Fibroblast of lung (primary cell): Measurements from ENCODE around the gene DHDDS.

Experiments used
- EZH2 ChIP-seq: IDR thresholded peaks from 2 replicates; pipeline ENCODE4 v1.5.1; 2012; ENCODE audit warnings: low read length, control low read depth, mild to moderate bottlenecking; ENCODE audit errors: missing control alignments
- TF ChIP-seq, protein P1 (sequence below), 2 donors: IDR thresholded peaks in 1 of 2; conservative IDR thresholded peaks in 1 of 2; 1 replicate in 1 of 2; 2 replicates in 1 of 2; pipeline ENCODE4 v1.5.1; 2011 to 2012; ENCODE audit warnings: low read length in 2 of 2, control low read depth in 1 of 2, inconsistent platforms in 1 of 2, low read depth in 1 of 2, mild to moderate bottlenecking in 1 of 2

DNA sequence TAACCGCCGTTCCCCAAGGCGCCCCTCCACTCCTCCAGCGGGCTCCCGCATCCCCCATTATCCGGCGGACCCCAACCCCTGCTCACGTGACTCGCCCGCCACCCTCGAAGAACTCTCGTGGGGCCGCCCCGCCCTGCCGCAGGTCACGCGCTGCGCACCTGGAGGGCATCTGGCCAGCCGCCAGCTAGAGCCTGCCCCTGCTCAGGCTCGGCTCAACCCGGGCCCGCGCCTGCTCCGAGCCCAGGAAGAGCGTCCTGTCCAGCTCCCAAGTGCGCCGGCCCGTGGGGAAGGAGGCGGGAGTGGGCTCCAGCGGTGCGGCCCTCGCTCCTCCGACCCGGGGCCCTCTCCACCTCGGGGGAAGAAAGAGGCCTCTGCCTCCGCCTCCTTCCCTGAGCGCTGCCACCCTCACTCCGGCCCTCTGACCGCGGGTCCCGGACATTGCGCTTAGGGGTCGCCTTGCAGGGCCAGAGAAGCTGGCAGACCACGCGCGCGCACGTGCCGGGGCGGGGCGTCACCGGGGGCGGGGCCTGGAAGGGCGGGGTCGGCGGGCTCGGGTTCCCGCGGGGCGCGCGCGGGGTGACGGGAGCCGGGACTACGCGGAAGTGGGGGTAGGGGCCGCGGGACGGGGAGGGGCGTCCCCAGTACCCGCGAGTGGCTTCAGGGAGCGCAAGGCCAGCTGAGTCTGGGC is 68.5 kb downstream of the DHDDS start:
- TF ChIP-seq, protein P1, sequence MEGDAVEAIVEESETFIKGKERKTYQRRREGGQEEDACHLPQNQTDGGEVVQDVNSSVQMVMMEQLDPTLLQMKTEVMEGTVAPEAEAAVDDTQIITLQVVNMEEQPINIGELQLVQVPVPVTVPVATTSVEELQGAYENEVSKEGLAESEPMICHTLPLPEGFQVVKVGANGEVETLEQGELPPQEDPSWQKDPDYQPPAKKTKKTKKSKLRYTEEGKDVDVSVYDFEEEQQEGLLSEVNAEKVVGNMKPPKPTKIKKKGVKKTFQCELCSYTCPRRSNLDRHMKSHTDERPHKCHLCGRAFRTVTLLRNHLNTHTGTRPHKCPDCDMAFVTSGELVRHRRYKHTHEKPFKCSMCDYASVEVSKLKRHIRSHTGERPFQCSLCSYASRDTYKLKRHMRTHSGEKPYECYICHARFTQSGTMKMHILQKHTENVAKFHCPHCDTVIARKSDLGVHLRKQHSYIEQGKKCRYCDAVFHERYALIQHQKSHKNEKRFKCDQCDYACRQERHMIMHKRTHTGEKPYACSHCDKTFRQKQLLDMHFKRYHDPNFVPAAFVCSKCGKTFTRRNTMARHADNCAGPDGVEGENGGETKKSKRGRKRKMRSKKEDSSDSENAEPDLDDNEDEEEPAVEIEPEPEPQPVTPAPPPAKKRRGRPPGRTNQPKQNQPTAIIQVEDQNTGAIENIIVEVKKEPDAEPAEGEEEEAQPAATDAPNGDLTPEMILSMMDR (conservative IDR thresholded peaks at IDR 0.05 in 1 of 2, IDR thresholded peaks at IDR 0.05 in 1 of 2; ENCODE audit: low read depth in 1 of 2, low read length in 2 of 2), result no peak
- TF ChIP-seq EZH2, result no peak
